Ishikawa (cell line): ENCODE results near the gene CDC42EP5.

Source experiments
- CEBPB ChIP-seq: IDR thresholded peaks from 2 replicates; pipeline ENCODE4 v1.6.1; 2012
- EGR1 ChIP-seq: IDR thresholded peaks from 2 replicates; pipeline ENCODE4 v1.6.1; 2012
- EP300 ChIP-seq: IDR thresholded peaks from 2 replicates; pipeline ENCODE4 v1.6.1; 2012; ENCODE audit warnings: borderline replicate concordance
- FOXM1 ChIP-seq: IDR thresholded peaks from 2 replicates; pipeline ENCODE4 v1.6.1; 2012; ENCODE audit warnings: low read depth, borderline replicate concordance
- MAX ChIP-seq: IDR thresholded peaks from 2 replicates; pipeline ENCODE4 v1.6.1; 2012
- NFIC ChIP-seq: IDR thresholded peaks from 2 replicates; pipeline ENCODE4 v1.6.1; 2012
- TAF1 ChIP-seq: IDR thresholded peaks from 2 replicates; pipeline ENCODE4 v1.6.1; 2012; ENCODE audit warnings: low read depth, mild to moderate bottlenecking
- TEAD4 ChIP-seq: IDR thresholded peaks from 2 replicates; pipeline ENCODE4 v1.6.1; 2012
- YY1 ChIP-seq: IDR thresholded peaks from 2 replicates; pipeline ENCODE4 v1.6.1; 2012; ENCODE audit warnings: low read depth
- TF ChIP-seq, protein P1 (sequence below): IDR thresholded peaks from 2 replicates; pipeline ENCODE4 v1.6.1; 2012

- TF ChIP-seq TEAD4: no peak
- no peak for TF ChIP-seq TAF1
- TF ChIP-seq YY1: no peak
- no peak for TF ChIP-seq NFIC
- TF ChIP-seq CEBPB: no peak
- no peak for TF ChIP-seq MAX
- no peak for TF ChIP-seq EGR1
- TF ChIP-seq EP300: no peak
- TF ChIP-seq FOXM1: no peak
- TF ChIP-seq, protein P1, sequence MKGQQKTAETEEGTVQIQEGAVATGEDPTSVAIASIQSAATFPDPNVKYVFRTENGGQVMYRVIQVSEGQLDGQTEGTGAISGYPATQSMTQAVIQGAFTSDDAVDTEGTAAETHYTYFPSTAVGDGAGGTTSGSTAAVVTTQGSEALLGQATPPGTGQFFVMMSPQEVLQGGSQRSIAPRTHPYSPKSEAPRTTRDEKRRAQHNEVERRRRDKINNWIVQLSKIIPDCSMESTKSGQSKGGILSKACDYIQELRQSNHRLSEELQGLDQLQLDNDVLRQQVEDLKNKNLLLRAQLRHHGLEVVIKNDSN: no peak
Observed at GRCh38 chr19:54427586-54427985, 45.5 kb downstream of the CDC42EP5 start.
